Transverse colon (tissue), 4 donors: ENCODE measurements around the gene PLAC1. TPM values are rescaled to one million over a fixed set of nuclear protein-coding genes. Genes with fewer than 3 reads are reported as not detected.

Experiments
- DNase-seq: peaks from one replicate; pipeline ENCODE4 v3.0.0-alpha.2; 2019
- H3K27ac ChIP-seq, 4 donors: fragments of 200-600 bp; sonication (generic); 2 replicates each; pipeline ENCODE4 v1.5.1; 2016 to 2018; ENCODE audit warnings: inconsistent platforms in 4 of 4
- H3K27me3 ChIP-seq: fragments of 200-600 bp; sonication (generic); 2 replicates; pipeline ENCODE4 v1.5.1; 2017; ENCODE audit warnings: inconsistent platforms
- H3K36me3 ChIP-seq, 4 donors: fragments of 200-600 bp; sonication (generic); 2 replicates each; pipeline ENCODE4 v1.5.1; 2017 to 2019; ENCODE audit warnings: inconsistent platforms in 4 of 4
- H3K4me1 ChIP-seq, 4 donors: fragments of 200-600 bp; sonication (generic); 2 replicates each; pipeline ENCODE4 v1.5.1; 2017 to 2020; ENCODE audit warnings: inconsistent platforms in 4 of 4
- H3K4me3 ChIP-seq, 4 donors: fragments of 200-600 bp; sonication (generic); 1 replicate in 1 of 4; 2 replicates in 3 of 4; pipeline versions ENCODE4 v1.5.1 to v1.6.1; 2017 to 2019; ENCODE audit warnings: inconsistent platforms in 4 of 4
- H3K9me3 ChIP-seq, 2 donors: fragments of 200-600 bp; sonication (generic); 2 replicates each; pipeline ENCODE4 v1.5.1; 2017 to 2019; ENCODE audit warnings: inconsistent platforms in 2 of 2
- CTCF ChIP-seq, 5 experiments: fragments of 200-600 bp in 3 of 5; fragments of 450-650 bp in 2 of 5; sonication (generic) in 3 of 5; IDR thresholded peaks; 1 replicate in 2 of 5; 2 replicates in 3 of 5; pipeline ENCODE4 v1.5.1; 2016 to 2017; ENCODE audit warnings: antibody characterized with exemption in 5 of 5, inconsistent platforms in 3 of 5, mild to moderate bottlenecking in 2 of 5, moderate library complexity in 1 of 5
- EP300 ChIP-seq: sonication (generic); formaldehyde crosslinking; IDR thresholded peaks from one replicate; pipeline ENCODE4 v1.6.1; 2017; ENCODE audit warnings: antibody characterized with exemption, low read depth
- POLR2A ChIP-seq: fragments of 450-650 bp; IDR thresholded peaks from one replicate; pipeline ENCODE4 v1.6.1; 2016; ENCODE audit warnings: antibody characterized with exemption, mild to moderate bottlenecking, moderate library complexity
- POLR2AphosphoS5 ChIP-seq, 3 donors: sonication (generic); formaldehyde crosslinking; IDR thresholded peaks; one replicate each; pipeline ENCODE4 v1.6.1; 2016; ENCODE audit warnings: antibody characterized with exemption in 3 of 3
- WGBS, 2 donors: methylation state at CpG; one replicate each; pipeline ENCODE4 v1.1.5; 2018; ENCODE audit warnings: low coverage in 1 of 2; 5-methylcytosine and 5-hydroxymethylcytosine counted together
- in situ Hi-C, 4 donors: fragments of 200-750 bp; cut with MboI; loops; one replicate each; pipeline versions ENCODE4 v1.15.0 to v1.15.1; 2017; ENCODE audit warnings: low sequenced_read_pairs in 3 of 4, low pct_ligation_motif_present in 1 of 4, low pct_unique_long_range_greater_than_20kb in 1 of 4
- intact Hi-C: fragments of 100-400 bp; cut with DNase I; formaldehyde crosslinking; loops from one replicate; pipeline ENCODE4 v1.15.1; 2023; ENCODE audit warnings: low total_unique reads
- total RNA-seq, 4 donors: library from RNA; depleted of rRNA; stranded (reverse); fragments of >200 nt; gene quantifications; one replicate each; pipeline ENCODE4 v1.1.0, GENCODE V29; 2016

The PLAC1 gene
- total RNA-seq, 4 donors from 2014 or later = 0.79 TPM; not detected in 3

- intact Hi-C loops (no loop called here), in situ Hi-C loops (no loop called here)
- Histone ChIP-seq H3K27me3 (no peaks in the 10 kb centered on the region), H3K27ac (no peak overlapping the region), H3K4me3 (no peak overlapping the region), H3K4me1 (no peaks in the 10 kb centered on the region), H3K36me3 (no peaks in the 10 kb centered on the region), H3K9me3 (no peaks in the 10 kb centered on the region)
- WGBS, 2 donors = 65% methylated on average over 1 of the region's 1 CpG; no CpG with 5 or more reads in 1 of the 2 donors
- no peak for TF ChIP-seq POLR2AphosphoS5 (IDR thresholded peaks at IDR 0.05)
- no peak for TF ChIP-seq EP300
- no peak for TF ChIP-seq CTCF (IDR thresholded peaks at IDR 0.05)
- no peak for TF ChIP-seq POLR2A
- DNase-seq = no peak
These were observed 29.6 kb downstream of the PLAC1 start for GRCh38 chrX:134628663-134629062.

- intact Hi-C loops = no loop called here
- Histone ChIP-seq H3K36me3 (no peaks in the 10 kb centered on the region), H3K9me3 (no peaks in the 10 kb centered on the region), H3K27me3 (no peaks in the 10 kb centered on the region), H3K4me3 (no peak overlapping the region), H3K4me1 (no peaks in the 10 kb centered on the region), H3K27ac (no peak overlapping the region)
- no peak for TF ChIP-seq CTCF (IDR thresholded peaks at IDR 0.05)
- no peak for TF ChIP-seq POLR2AphosphoS5 (IDR thresholded peaks at IDR 0.05)
- no peak for TF ChIP-seq POLR2A
- no peak for TF ChIP-seq EP300
- no peak for DNase-seq
- in situ Hi-C loops = no loop called here
These were observed 31.8 kb downstream of the PLAC1 start for GRCh38 chrX:134626434-134626833.

GRCh38 chrX:134625315-134625718 is 33.0 kb downstream of the PLAC1 start:
- in situ Hi-C loops = no loop called here
- Histone ChIP-seq H3K9me3 (no peaks in the 10 kb centered on the region), H3K27me3 (no peaks in the 10 kb centered on the region), H3K4me1 (no peaks in the 10 kb centered on the region), H3K4me3 (no peak overlapping the region), H3K27ac (no peak overlapping the region), H3K36me3 (no peaks in the 10 kb centered on the region)
- DNase-seq = no peak
- no peak for TF ChIP-seq EP300
- no peak for TF ChIP-seq POLR2AphosphoS5 (IDR thresholded peaks at IDR 0.05)
- TF ChIP-seq POLR2A = no peak
- no peak for TF ChIP-seq CTCF (IDR thresholded peaks at IDR 0.05)
- intact Hi-C loops = no loop called here
- 39 to 70% methylated on average over 3 of the region's 3 CpGs for WGBS, 2 donors

- intact Hi-C loops = no loop called here
These were observed 34.2 kb downstream of the PLAC1 start for GRCh38 chrX:134624046-134624430.

More at GRCh38 chrX:134624046-134624430, 34.2 kb downstream of the PLAC1 start:
- Histone ChIP-seq H3K4me1 (no peaks in the 10 kb centered on the region), H3K27ac (no peak overlapping the region), H3K4me3 (no peak overlapping the region), H3K36me3 (no peaks in the 10 kb centered on the region), H3K27me3 (no peaks in the 10 kb centered on the region), H3K9me3 (no peaks in the 10 kb centered on the region)
- 58% methylated on average over 3 of the region's 3 CpGs; no CpG with 5 or more reads in 1 of the 2 donors for WGBS, 2 donors
- DNase-seq = no peak
- TF ChIP-seq EP300 = no peak
- no peak for TF ChIP-seq CTCF (IDR thresholded peaks at IDR 0.05)
- no peak for TF ChIP-seq POLR2A
- TF ChIP-seq POLR2AphosphoS5 (IDR thresholded peaks at IDR 0.05) = no peak
- in situ Hi-C loops = no loop called here
